ENCODE results near the gene SRSF4. TPM values are rescaled to one million over a fixed set of nuclear protein-coding genes. Genes with fewer than 3 reads are reported as not detected.

Gene SRSF4
- polyA plus RNA-seq, 1 donor from 2014 or later = 59.7 TPM

GRCh38 chr1:29123053-29123886 is 58.4 kb downstream of the SRSF4 start:
- Histone ChIP-seq H3K27me3 (ENCODE audit: insufficient read depth, low read depth, low read length) (peaks cover 60% of the 10 kb centered on the region), H3K9me2 (ENCODE audit: insufficient read depth, low read length) (no peaks in the 10 kb centered on the region), H3K79me2 (replicated peaks; ENCODE audit: insufficient read depth, low read length) (no peaks in the 10 kb centered on the region), H3K27ac (ENCODE audit: low read length) (no peak overlapping the region), H3F3A (ENCODE audit: insufficient read depth, low read length, poor library complexity, severe bottlenecking) (no peaks in the 10 kb centered on the region), H3K36me3 (ENCODE audit: insufficient read depth, low read length) (no peaks in the 10 kb centered on the region), H3K4me3 (ENCODE audit: low read length) (peak overlapping the region; percentile 10), H4K20me1 (ENCODE audit: insufficient read depth) (no peaks in the 10 kb centered on the region), H2AFZ (ENCODE audit: low read depth, low read length) (no peak overlapping the region), H3K9ac (ENCODE audit: low read length) (no peak overlapping the region), H3K9me3 (ENCODE audit: low read length) (no peaks in the 10 kb centered on the region), H3K4me2 (ENCODE audit: low read length) (no peak overlapping the region)
- no peak for TF ChIP-seq TAF1 (IDR thresholded peaks at IDR 0.05; ENCODE audit: low read depth)
- TF ChIP-seq POLR2AphosphoS5 (IDR thresholded peaks at IDR 0.05) = no peak
- TF ChIP-seq MXI1 (conservative IDR thresholded peaks at IDR 0.05; ENCODE audit: poor library complexity, severe bottlenecking) = no peak
- TF ChIP-seq REST (IDR thresholded peaks at IDR 0.05; ENCODE audit: borderline replicate concordance) = no peak
- TF ChIP-seq RAD21 (conservative IDR thresholded peaks at IDR 0.05) = no peak
- no peak for TF ChIP-seq CTCF (IDR thresholded peaks at IDR 0.05; ENCODE audit: poor library complexity, severe bottlenecking)
- no peak for TF ChIP-seq SMC3 (conservative IDR thresholded peaks at IDR 0.05; ENCODE audit: poor library complexity)
- TF ChIP-seq EZH2 (IDR thresholded peaks at IDR 0.05; ENCODE audit: borderline replicate concordance, insufficient read depth, low read length, poor library complexity, severe bottlenecking) = peak; percentile 87

GRCh38 chr1:29122682-29123052 is 59.0 kb downstream of the SRSF4 start:
- no peaks in the 10 kb centered on the region for H3K9me3 ChIP-seq (ENCODE audit: low read length)
- H3K4me2 ChIP-seq (ENCODE audit: low read length) = no peak overlapping the region
- peaks cover 60% of the 10 kb centered on the region for H3K27me3 ChIP-seq (ENCODE audit: insufficient read depth, low read depth, low read length)
- H3K4me3 ChIP-seq (ENCODE audit: low read length) = no peak overlapping the region
- no peaks in the 10 kb centered on the region for H3K9me2 ChIP-seq (ENCODE audit: insufficient read depth, low read length)
- no peaks in the 10 kb centered on the region for H4K20me1 ChIP-seq (ENCODE audit: insufficient read depth)
- no peak overlapping the region for H3K27ac ChIP-seq (ENCODE audit: low read length)
- H3F3A ChIP-seq (ENCODE audit: insufficient read depth, low read length, poor library complexity, severe bottlenecking) = no peaks in the 10 kb centered on the region
- H3K79me2 ChIP-seq (replicated peaks; ENCODE audit: insufficient read depth, low read length) = no peaks in the 10 kb centered on the region
- no peaks in the 10 kb centered on the region for H3K36me3 ChIP-seq (ENCODE audit: insufficient read depth, low read length)
- no peak overlapping the region for H3K9ac ChIP-seq (ENCODE audit: low read length)
- no peak for TF ChIP-seq REST (IDR thresholded peaks at IDR 0.05; ENCODE audit: borderline replicate concordance)
- no peak for TF ChIP-seq EP300 (conservative IDR thresholded peaks at IDR 0.05; ENCODE audit: poor library complexity, severe bottlenecking)
- TF ChIP-seq SMC3 (conservative IDR thresholded peaks at IDR 0.05; ENCODE audit: poor library complexity) = no peak
- TF ChIP-seq MXI1 (conservative IDR thresholded peaks at IDR 0.05; ENCODE audit: poor library complexity, severe bottlenecking) = no peak
- TF ChIP-seq CTCF (IDR thresholded peaks at IDR 0.05; ENCODE audit: poor library complexity, severe bottlenecking) = no peak
- no peak for TF ChIP-seq EZH2 (IDR thresholded peaks at IDR 0.05; ENCODE audit: borderline replicate concordance, insufficient read depth, low read length, poor library complexity, severe bottlenecking)
- no peak for TF ChIP-seq RAD21 (conservative IDR thresholded peaks at IDR 0.05)
- no peak for TF ChIP-seq POLR2AphosphoS5 (IDR thresholded peaks at IDR 0.05)
- no peak for TF ChIP-seq TAF1 (IDR thresholded peaks at IDR 0.05; ENCODE audit: low read depth)
- H2AFZ ChIP-seq (ENCODE audit: low read depth, low read length) = no peak overlapping the region
